Subcutaneous abdominal adipose tissue (tissue), 5 donors: ENCODE measurements around the gene GMPR.
A peak's percentile ranks its signal among the peaks of the same experiment; 100 is the strongest.

Source experiments
- H3K27ac ChIP-seq: one replicate; pipeline ENCODE4 v1.7.0; 2013; ENCODE audit warnings: low read depth, mild to moderate bottlenecking, inconsistent platforms, low read length, moderate library complexity
- H3K27me3 ChIP-seq, 5 donors: one replicate each; pipeline ENCODE4 v1.7.0; 2013; ENCODE audit warnings: low read length in 5 of 5, inconsistent platforms in 1 of 5; ENCODE audit not compliant: control insufficient read depth in 5 of 5, insufficient read depth in 4 of 5
- H3K36me3 ChIP-seq, 5 donors: one replicate each; pipeline ENCODE4 v1.7.0; 2013; ENCODE audit warnings: low read length in 5 of 5; ENCODE audit not compliant: control insufficient read depth in 5 of 5, insufficient read depth in 5 of 5
- H3K4me1 ChIP-seq, 5 donors: one replicate each; pipeline ENCODE4 v1.7.0; 2013; ENCODE audit warnings: low read length in 5 of 5, mild to moderate bottlenecking in 3 of 5, moderate library complexity in 1 of 5; ENCODE audit not compliant: control insufficient read depth in 5 of 5, insufficient read depth in 5 of 5
- H3K4me3 ChIP-seq, 5 donors: one replicate each; pipeline ENCODE4 v1.7.0; 2013; ENCODE audit warnings: low read length in 5 of 5, low read depth in 1 of 5
- H3K9ac ChIP-seq, 5 donors: one replicate each; pipeline ENCODE4 v1.7.0; 2013; ENCODE audit warnings: low read length in 5 of 5, mild to moderate bottlenecking in 4 of 5, moderate library complexity in 3 of 5
- H3K9me3 ChIP-seq, 5 donors: one replicate each; pipeline ENCODE4 v1.7.0; 2013; ENCODE audit warnings: low read length in 5 of 5; ENCODE audit not compliant: control insufficient read depth in 5 of 5
- donor health status: healthy.
- donor health status: healthy.
- donor health status: healthy.
- donor health status: healthy.
- donor health status: healthy.

GMPR gene

GRCh38 chr6:16238057-16238962 lies at the start of gene GMPR:
Gene GMPR, plus strand, starts transcription at chr6:16238587. Its CDS starts 107 bp downstream, at chr6:16238694.
- no peaks in the 10 kb centered on the region for H3K27me3 ChIP-seq
- H3K27ac ChIP-seq = peak within 1 kb of the TSS; percentile 14
- H3K9me3 ChIP-seq = no peaks in the 10 kb centered on the region
- H3K4me3 ChIP-seq = peak within 1 kb of the TSS; percentile 78 to 92 (median 85)
- peaks cover 2 to 36% (median 23%) of the 10 kb centered on the region in 5 donors for H3K4me1 ChIP-seq
- H3K36me3 ChIP-seq = no peaks in the 10 kb centered on the region
- peak within 1 kb of the TSS in 4 of 5 donors; percentile 68 to 86 (median 78) for H3K9ac ChIP-seq

DNA sequence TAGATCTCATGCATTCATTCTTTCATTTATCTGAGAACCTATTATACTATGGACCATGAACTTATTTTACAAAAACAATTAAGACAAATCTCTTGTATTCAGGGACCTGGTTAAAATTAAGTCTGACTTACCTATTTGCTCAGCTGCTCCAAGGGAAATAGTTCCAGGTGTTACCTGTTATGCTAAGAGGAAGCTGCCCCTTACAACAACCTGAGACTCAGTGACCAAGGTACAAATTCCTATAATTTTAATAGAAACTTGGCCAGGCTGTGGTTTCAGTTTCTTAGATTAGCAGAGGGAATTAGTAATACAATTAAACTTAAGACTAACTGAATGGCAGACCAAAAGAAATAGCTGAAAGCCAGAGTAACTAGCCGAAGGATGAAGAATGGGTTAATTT lies 48.2 kb upstream of the GMPR start:
- peaks cover 0 to 3% (median 0%) of the 10 kb centered on the region in 5 donors for H3K4me1 ChIP-seq
- H3K4me3 ChIP-seq = no peak overlapping the region
- no peaks in the 10 kb centered on the region for H3K9me3 ChIP-seq
- no peaks in the 10 kb centered on the region for H3K27me3 ChIP-seq
- H3K27ac ChIP-seq = no peak overlapping the region
- no peak overlapping the region for H3K9ac ChIP-seq
- H3K36me3 ChIP-seq = no peaks in the 10 kb centered on the region

- no peak overlapping the region for H3K4me3 ChIP-seq
These were observed 42.0 kb upstream of the GMPR start for GRCh38 chr6:16196260-16196983.

DNA sequence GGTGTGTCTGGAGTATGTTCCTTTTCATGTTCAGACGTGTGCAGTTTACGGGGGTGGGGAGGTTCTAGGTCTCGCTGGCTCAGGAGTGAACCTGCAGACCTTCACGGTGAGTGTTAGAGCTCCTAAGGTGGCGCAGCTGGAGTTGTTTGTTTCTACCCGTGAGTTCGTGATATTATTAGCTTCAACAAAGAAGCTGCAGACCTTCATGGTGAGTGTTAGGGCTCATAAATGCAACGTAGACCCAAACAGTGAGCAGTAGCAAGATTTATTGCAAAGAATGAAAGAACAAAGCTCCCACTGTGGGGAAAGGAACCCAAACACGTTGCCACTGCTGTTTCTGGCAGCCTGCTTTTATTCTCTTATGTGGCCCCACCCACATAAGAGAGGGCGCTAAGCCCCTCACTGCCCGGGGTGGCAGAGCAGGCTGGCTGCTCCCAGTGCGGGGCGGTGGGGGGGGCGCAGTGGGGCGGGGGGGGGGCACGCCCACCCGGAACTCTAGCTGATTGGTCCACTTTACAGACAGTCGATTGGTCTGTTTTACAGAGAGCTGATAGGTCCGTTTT lies 41.3 kb upstream of the GMPR start:
- H3K4me1 ChIP-seq = peaks cover 0 to 15% (median 13%) of the 10 kb centered on the region in 5 donors
- no peak overlapping the region for H3K4me3 ChIP-seq
- peaks cover 0 to 5% (median 0%) of the 10 kb centered on the region in 5 donors for H3K27me3 ChIP-seq
- H3K27ac ChIP-seq = no peak overlapping the region
- H3K9me3 ChIP-seq = no peaks in the 10 kb centered on the region
- H3K36me3 ChIP-seq = no peaks in the 10 kb centered on the region
- H3K9ac ChIP-seq = no peak overlapping the region

More at GRCh38 chr6:16196260-16196983, 42.0 kb upstream of the GMPR start:
- H3K9me3 ChIP-seq = no peaks in the 10 kb centered on the region
- H3K4me1 ChIP-seq = peaks cover 0 to 15% (median 13%) of the 10 kb centered on the region in 5 donors
- no peak overlapping the region for H3K9ac ChIP-seq
- no peak overlapping the region for H3K27ac ChIP-seq
- peaks cover 0 to 5% (median 0%) of the 10 kb centered on the region in 5 donors for H3K27me3 ChIP-seq
- H3K36me3 ChIP-seq = no peaks in the 10 kb centered on the region

- Histone ChIP-seq H3K4me3 (no peak overlapping the region), H3K9ac (no peak overlapping the region), H3K36me3 (no peaks in the 10 kb centered on the region), H3K27me3 (peaks cover 0 to 5% (median 0%) of the 10 kb centered on the region in 5 donors), H3K4me1 (peaks cover 0 to 15% (median 13%) of the 10 kb centered on the region in 5 donors), H3K27ac (no peak overlapping the region), H3K9me3 (no peaks in the 10 kb centered on the region)
These were observed 40.2 kb upstream of the GMPR start for GRCh38 chr6:16198061-16198705.

- Histone ChIP-seq H3K27me3 (peaks cover 0 to 5% (median 0%) of the 10 kb centered on the region in 5 donors), H3K4me1 (peaks cover 0 to 15% (median 14%) of the 10 kb centered on the region in 5 donors), H3K36me3 (no peaks in the 10 kb centered on the region), H3K27ac (no peak overlapping the region), H3K4me3 (peak overlapping the region in 3 of 5 donors; percentile 8 to 63 (median 13)), H3K9ac (no peak overlapping the region), H3K9me3 (no peaks in the 10 kb centered on the region)
These were observed 38.6 kb upstream of the GMPR start for GRCh38 chr6:16199804-16200203.

- H3K27me3 ChIP-seq = peaks cover 0 to 5% (median 0%) of the 10 kb centered on the region in 5 donors
- H3K4me3 ChIP-seq = peak overlapping the region; percentile 8 to 63 (median 52)
- H3K4me1 ChIP-seq = peaks cover 0 to 21% (median 20%) of the 10 kb centered on the region in 5 donors
- no peaks in the 10 kb centered on the region for H3K9me3 ChIP-seq
- peak overlapping the region in 3 of 5 donors; percentile 4 to 38 (median 32) for H3K9ac ChIP-seq
- H3K36me3 ChIP-seq = no peaks in the 10 kb centered on the region
- no peak overlapping the region for H3K27ac ChIP-seq
These were observed 38.0 kb upstream of the GMPR start for GRCh38 chr6:16200321-16200883.

DNA sequence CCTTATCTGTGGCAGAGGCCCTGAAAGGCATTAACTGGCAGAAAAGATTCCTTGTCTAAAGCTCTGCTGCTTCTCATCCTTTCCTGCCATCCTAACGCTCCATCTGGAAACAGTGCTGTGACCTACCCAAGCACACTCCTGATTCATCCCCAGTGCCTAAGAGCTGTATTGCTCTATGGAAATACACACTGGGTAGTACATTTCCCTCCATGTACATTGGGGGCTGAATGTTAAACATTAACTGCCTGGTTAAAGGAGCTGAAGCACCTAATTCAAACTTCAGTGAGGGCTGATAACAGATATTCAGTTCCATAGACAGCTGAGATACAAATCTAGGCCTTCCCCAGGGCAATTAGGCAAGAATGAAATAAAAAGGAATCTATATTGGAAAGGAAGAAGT lies 36.7 kb upstream of the GMPR start:
- no peak overlapping the region for H3K27ac ChIP-seq
- H3K4me1 ChIP-seq = peaks cover 0 to 28% (median 25%) of the 10 kb centered on the region in 5 donors
- no peak overlapping the region for H3K4me3 ChIP-seq
- no peaks in the 10 kb centered on the region for H3K9me3 ChIP-seq
- H3K27me3 ChIP-seq = peaks cover 0 to 2% (median 0%) of the 10 kb centered on the region in 5 donors
- H3K36me3 ChIP-seq = no peaks in the 10 kb centered on the region
- no peak overlapping the region for H3K9ac ChIP-seq

DNA sequence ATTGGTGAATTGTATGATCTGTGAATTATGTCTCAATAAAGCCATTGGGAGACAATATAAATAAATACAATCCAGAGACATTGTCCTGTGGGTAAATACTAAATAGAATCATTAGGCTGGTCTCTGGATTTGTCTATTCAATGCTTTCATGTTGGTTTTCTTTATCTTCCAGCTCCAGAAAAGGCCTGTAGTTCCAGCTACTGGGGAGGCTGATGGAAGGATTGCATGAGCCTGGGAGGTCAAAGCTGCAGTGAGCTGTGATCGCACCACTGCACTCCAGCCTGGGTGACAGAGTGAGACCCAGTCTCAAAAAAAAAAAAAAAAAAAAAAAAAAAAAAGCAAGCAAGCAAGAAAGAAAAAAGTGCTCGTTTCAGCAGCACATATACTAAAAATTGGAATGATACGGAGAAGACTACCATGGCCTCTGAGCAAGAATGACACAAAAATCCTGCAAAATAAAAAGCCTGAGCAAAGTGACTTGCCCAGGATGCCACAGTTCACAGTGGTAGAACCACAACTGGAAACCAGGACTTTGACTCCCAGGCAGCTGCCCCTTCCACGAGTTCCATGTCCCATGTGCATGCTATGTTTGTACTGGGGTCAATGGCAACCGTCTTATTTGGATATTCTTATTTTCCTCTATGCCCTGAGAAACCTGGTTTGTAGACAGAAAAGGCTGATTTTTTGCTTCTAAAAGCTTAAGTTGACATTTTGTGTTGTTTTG lies 33.6 kb upstream of the GMPR start:
- Histone ChIP-seq H3K27ac (no peak overlapping the region), H3K9me3 (no peaks in the 10 kb centered on the region), H3K4me1 (peaks cover 0 to 26% (median 24%) of the 10 kb centered on the region in 5 donors), H3K36me3 (no peaks in the 10 kb centered on the region), H3K4me3 (peak overlapping the region in 1 of 5 donors; percentile 3), H3K27me3 (peaks cover 0 to 5% (median 0%) of the 10 kb centered on the region in 5 donors), H3K9ac (no peak overlapping the region)
